GM10266 (cell line): Measurements from ENCODE around the gene PTF1A.
"Not testable (repeated sequence)": the region's sequence is repeated elsewhere in the genome, so short reads cannot be mapped to it uniquely, and the experiment has no call there.

ENCODE experiments used
- DNase-seq: peaks from one replicate; pipeline ENCODE4 v3.0.0; 2012; ENCODE audit errors: extremely low spot score
- CTCF ChIP-seq: IDR thresholded peaks from 2 replicates; pipeline ENCODE4 v1.5.1; 2012; ENCODE audit warnings: mild to moderate bottlenecking, low read depth; ENCODE audit not compliant: control insufficient read depth, insufficient read depth; ENCODE audit errors: missing control alignments

The PTF1A gene

GRCh38 chr10:23205972-23206642, 14.0 kb downstream of the PTF1A start:
- TF ChIP-seq CTCF, result no peak
- DNase-seq, result no peak

GRCh38 chr10:23217471-23217870, 25.4 kb downstream of the PTF1A start:
- no peak for DNase-seq
- TF ChIP-seq CTCF, result no peak

DNA sequence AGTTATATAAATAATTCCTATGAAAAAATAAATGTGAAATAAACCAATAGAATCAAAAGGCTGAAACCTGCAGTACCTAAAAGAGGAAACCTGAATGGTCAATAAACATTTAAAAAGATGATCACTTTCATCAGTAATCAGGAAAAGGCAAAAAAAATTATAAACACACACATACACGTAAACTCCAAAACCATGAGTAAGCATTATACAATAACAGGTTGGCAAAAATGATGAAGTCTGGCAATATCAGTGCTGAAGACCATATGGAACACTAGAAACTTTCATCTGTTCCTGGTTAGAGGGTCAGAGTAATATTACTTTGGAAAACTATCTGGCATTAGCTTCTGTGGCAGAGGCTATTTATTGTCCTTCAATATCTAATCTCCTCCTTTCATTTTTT, 38.5 kb downstream of the PTF1A start:
- TF ChIP-seq CTCF, result no peak
- no peak for DNase-seq

- no peak for TF ChIP-seq CTCF
- no peak for DNase-seq
Observed at GRCh38 chr10:23238015-23238414, 45.9 kb downstream of the PTF1A start.

GRCh38 chr10:23241779-23242178, 49.7 kb downstream of the PTF1A start:
- not testable (repeated sequence) for DNase-seq
